SJCRH30 (cell line): ENCODE data around the gene SLC39A8. TPM values are rescaled to one million over a fixed set of nuclear protein-coding genes. Genes with fewer than 3 reads are reported as not detected.
A peak's percentile ranks its signal among the peaks of the same experiment; 100 is the strongest.

Experiments used
- DNase-seq, 2 experiments: peaks; one replicate each; pipeline ENCODE4 v3.0.0-alpha.2; 2015 to 2020
- H3K27ac ChIP-seq: fragments of 250-450 bp; sonication (Bioruptor Pico); 2 replicates; pipeline ENCODE4 v1.5.1; 2020; ENCODE audit warnings: mild to moderate bottlenecking, moderate library complexity
- H3K27me3 ChIP-seq: fragments of 250-450 bp; sonication (Bioruptor Pico); 2 replicates; pipeline ENCODE4 v1.5.1; 2020; ENCODE audit warnings: mild to moderate bottlenecking, moderate library complexity
- H3K36me3 ChIP-seq: fragments of 250-450 bp; sonication (Bioruptor Pico); 2 replicates; pipeline ENCODE4 v1.5.1; 2020; ENCODE audit warnings: mild to moderate bottlenecking, moderate library complexity
- H3K4me1 ChIP-seq: fragments of 250-450 bp; sonication (Bioruptor Pico); 2 replicates; pipeline ENCODE4 v1.5.1; 2020; ENCODE audit warnings: mild to moderate bottlenecking, moderate library complexity
- H3K4me3 ChIP-seq: fragments of 250-450 bp; sonication (Bioruptor Pico); 2 replicates; pipeline ENCODE4 v1.5.1; 2020; ENCODE audit warnings: mild to moderate bottlenecking, moderate library complexity
- H3K9me3 ChIP-seq: fragments of 250-450 bp; sonication (Bioruptor Pico); replicated peaks from 2 replicates; pipeline ENCODE4 v1.5.1; 2020; ENCODE audit warnings: mild to moderate bottlenecking, moderate library complexity
- total RNA-seq: library from RNA; depleted of rRNA; stranded (reverse); fragments of >200 nt; shearing (Covaris generic); gene quantifications from 2 replicates; pipeline ENCODE4 v1.2.3, GENCODE V29; 2014

SLC39A8 gene
- total RNA-seq, 1 experiment from 2014 or later: not detected

GRCh38 chr4:102321260-102321995 is 23.9 kb downstream of the SLC39A8 start:
- no peak overlapping the region for H3K27ac ChIP-seq
- H3K36me3 ChIP-seq: no peaks in the 10 kb centered on the region
- no peak overlapping the region for H3K4me3 ChIP-seq
- no peaks in the 10 kb centered on the region for H3K27me3 ChIP-seq
- DNase-seq: no peak
- peaks cover 13% of the 10 kb centered on the region for H3K4me1 ChIP-seq
- no peaks in the 10 kb centered on the region for H3K9me3 ChIP-seq

GRCh38 chr4:102319594-102319993 is 25.7 kb downstream of the SLC39A8 start:
- no peak for DNase-seq
- H3K36me3 ChIP-seq: no peaks in the 10 kb centered on the region
- H3K4me3 ChIP-seq: no peak overlapping the region
- no peak overlapping the region for H3K27ac ChIP-seq
- H3K9me3 ChIP-seq: no peaks in the 10 kb centered on the region
- H3K27me3 ChIP-seq: no peaks in the 10 kb centered on the region
- H3K4me1 ChIP-seq: peaks cover 13% of the 10 kb centered on the region

DNA sequence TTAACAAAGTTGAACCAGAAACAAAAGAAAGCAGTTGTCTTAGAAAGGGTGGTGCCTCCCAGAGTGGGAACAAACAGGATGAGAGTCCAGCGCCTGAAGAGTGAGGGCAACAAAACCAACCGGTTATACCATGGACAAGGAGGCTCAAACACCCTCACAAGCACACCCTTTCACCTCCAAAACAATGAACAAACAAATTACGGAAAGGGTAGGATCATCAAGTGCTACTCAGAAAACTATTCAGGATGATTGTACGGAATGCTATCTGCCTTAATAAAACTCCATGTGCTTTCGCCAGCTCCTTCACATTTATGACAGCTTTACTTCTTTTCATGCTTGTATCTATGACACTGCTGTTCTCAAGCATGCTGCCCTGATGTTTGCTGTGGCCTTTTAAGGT is 26.8 kb downstream of the SLC39A8 start:
- no peak overlapping the region for H3K27ac ChIP-seq
- peaks cover 13% of the 10 kb centered on the region for H3K4me1 ChIP-seq
- peak in 1 of 2 experiments; percentile 13 for DNase-seq
- H3K36me3 ChIP-seq: no peaks in the 10 kb centered on the region
- no peak overlapping the region for H3K4me3 ChIP-seq
- H3K9me3 ChIP-seq: no peaks in the 10 kb centered on the region
- H3K27me3 ChIP-seq: no peaks in the 10 kb centered on the region

- no peaks in the 10 kb centered on the region for H3K27me3 ChIP-seq
- no peaks in the 10 kb centered on the region for H3K9me3 ChIP-seq
- no peak overlapping the region for H3K4me3 ChIP-seq
- H3K36me3 ChIP-seq: no peaks in the 10 kb centered on the region
- no peak overlapping the region for H3K27ac ChIP-seq
- DNase-seq: peak; percentile 34 to 61
- H3K4me1 ChIP-seq: peaks cover 13% of the 10 kb centered on the region
Measured at GRCh38 chr4:102318105-102318504, 27.2 kb downstream of the SLC39A8 start.

- Histone ChIP-seq H3K36me3 (no peaks in the 10 kb centered on the region), H3K27me3 (no peaks in the 10 kb centered on the region), H3K4me3 (no peak overlapping the region), H3K27ac (no peak overlapping the region), H3K4me1 (peaks cover 13% of the 10 kb centered on the region), H3K9me3 (no peaks in the 10 kb centered on the region)
- no peak for DNase-seq
Measured at GRCh38 chr4:102317459-102317858, 27.8 kb downstream of the SLC39A8 start.

DNA sequence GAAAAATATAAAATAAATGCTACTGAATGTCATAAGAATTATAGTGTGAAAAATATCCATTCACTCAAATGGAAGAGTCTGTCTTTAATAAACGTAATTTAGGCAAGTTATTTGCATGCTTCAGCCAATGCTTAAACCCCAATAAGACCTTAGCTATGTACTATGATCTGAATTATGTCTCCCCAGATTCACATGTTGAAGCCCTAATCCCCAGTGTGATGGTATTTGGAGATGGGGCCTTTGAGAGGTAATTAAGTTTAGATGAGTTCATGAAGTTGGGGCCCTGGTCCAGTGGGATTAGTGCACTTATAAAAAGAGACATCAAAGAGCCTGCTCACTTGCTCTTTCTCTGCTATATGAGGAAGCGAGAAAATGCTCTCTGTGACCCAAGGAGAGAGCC is 28.7 kb downstream of the SLC39A8 start:
- Histone ChIP-seq H3K27ac (no peak overlapping the region), H3K4me1 (peaks cover 13% of the 10 kb centered on the region)
- DNase-seq: no peak

GRCh38 chr4:102315532-102315931 is 29.8 kb downstream of the SLC39A8 start:
- H3K36me3 ChIP-seq: no peaks in the 10 kb centered on the region
- DNase-seq: no peak
- no peaks in the 10 kb centered on the region for H3K27me3 ChIP-seq
- H3K4me1 ChIP-seq: peaks cover 13% of the 10 kb centered on the region
- H3K27ac ChIP-seq: no peak overlapping the region
- no peaks in the 10 kb centered on the region for H3K9me3 ChIP-seq
- H3K4me3 ChIP-seq: no peak overlapping the region

More for the DNA sequence above, 28.7 kb downstream of the SLC39A8 start:
- no peaks in the 10 kb centered on the region for H3K27me3 ChIP-seq
- H3K9me3 ChIP-seq: no peaks in the 10 kb centered on the region
- no peaks in the 10 kb centered on the region for H3K36me3 ChIP-seq
- H3K4me3 ChIP-seq: no peak overlapping the region

GRCh38 chr4:102312417-102312816 is 32.9 kb downstream of the SLC39A8 start:
- no peaks in the 10 kb centered on the region for H3K36me3 ChIP-seq
- H3K27ac ChIP-seq: no peak overlapping the region
- no peaks in the 10 kb centered on the region for H3K27me3 ChIP-seq
- DNase-seq: no peak
- H3K4me1 ChIP-seq: no peaks in the 10 kb centered on the region; the same call in 1 of the 2 replicates
- H3K4me3 ChIP-seq: no peak overlapping the region
- H3K9me3 ChIP-seq: no peaks in the 10 kb centered on the region

- Histone ChIP-seq H3K27ac (no peak overlapping the region), H3K4me3 (no peak overlapping the region), H3K4me1 (no peaks in the 10 kb centered on the region), H3K9me3 (no peaks in the 10 kb centered on the region), H3K27me3 (no peaks in the 10 kb centered on the region), H3K36me3 (no peaks in the 10 kb centered on the region)
- DNase-seq: no peak
Measured at GRCh38 chr4:102311912-102312311, 33.4 kb downstream of the SLC39A8 start.

DNA sequence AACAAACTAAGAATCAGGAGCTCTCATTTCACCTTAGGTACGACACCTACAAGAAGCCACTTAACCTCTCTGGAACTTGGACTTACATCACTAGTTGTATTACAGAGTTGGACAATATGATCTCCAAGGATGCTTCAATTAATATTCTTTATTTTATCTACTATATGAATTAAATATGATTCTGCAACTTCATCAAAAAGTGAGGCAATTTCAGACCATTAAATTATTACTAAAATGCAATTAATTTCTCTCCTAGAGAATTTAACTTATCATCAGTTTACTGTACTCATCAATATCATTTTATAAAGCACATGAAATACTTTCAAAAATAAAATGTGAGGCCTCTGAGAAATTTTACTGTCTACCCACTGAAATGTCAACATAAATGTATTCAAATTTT is 33.9 kb downstream of the SLC39A8 start:
- Histone ChIP-seq H3K27ac (no peak overlapping the region), H3K27me3 (no peaks in the 10 kb centered on the region), H3K36me3 (no peaks in the 10 kb centered on the region), H3K4me3 (no peak overlapping the region), H3K9me3 (no peaks in the 10 kb centered on the region), H3K4me1 (no peaks in the 10 kb centered on the region)
- DNase-seq: no peak

DNA sequence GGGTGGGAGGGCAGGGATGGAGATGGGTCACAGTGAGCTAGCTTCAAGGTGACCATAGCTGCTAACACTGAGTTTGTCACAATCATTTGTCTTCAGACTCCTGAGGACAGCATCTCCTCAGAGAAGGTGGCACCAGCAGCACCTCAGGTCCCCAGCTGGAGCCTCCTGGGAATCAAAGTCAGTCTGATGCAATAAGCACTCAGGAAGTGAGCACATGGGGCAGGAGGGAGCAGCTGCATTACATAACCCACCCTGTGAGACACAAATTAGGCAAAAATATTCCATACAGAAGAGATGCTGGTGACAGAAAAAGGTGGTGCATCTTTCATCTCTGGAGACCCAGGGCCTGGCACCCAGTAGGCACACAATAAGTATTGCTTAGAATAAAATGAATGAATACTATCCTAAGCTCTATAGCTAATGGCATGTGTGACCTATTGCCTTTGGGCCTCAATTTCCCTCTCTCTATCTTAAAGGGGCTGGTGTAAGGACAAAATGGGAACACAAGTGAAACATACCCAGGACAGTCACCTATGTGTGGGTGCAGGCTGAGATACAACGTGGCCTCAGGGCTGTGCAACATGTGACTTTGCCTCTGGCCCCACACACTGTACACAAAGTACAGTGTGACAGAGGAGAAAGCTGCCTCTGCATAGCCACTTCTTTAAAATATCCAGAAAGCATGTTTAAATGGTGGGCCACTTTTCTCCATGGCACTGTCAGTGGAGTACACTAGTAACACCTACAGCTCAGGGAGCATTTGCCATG is 37.1 kb downstream of the SLC39A8 start:
- Histone ChIP-seq H3K27me3 (no peaks in the 10 kb centered on the region), H3K36me3 (no peaks in the 10 kb centered on the region), H3K4me1 (no peaks in the 10 kb centered on the region), H3K27ac (no peak overlapping the region), H3K9me3 (no peaks in the 10 kb centered on the region), H3K4me3 (no peak overlapping the region)
- DNase-seq: no peak

DNA sequence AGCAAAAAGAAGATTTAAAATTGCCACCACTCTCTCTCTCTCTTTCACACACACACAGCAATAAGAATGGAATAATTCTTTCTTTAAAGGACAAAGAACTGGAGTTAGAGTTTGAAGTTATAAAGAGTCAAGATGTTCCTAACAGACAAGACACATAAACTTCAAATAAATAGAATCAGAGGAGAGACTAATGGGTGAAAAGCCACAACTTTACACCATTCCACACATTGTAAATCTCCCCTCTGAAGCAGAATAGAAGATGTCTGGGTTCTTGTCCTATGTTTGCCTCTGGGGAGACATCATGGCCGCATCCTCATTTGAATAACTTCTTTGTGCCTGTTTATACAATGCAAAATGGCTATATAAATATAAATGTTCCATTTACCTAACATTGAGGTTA is 39.6 kb downstream of the SLC39A8 start:
- Histone ChIP-seq H3K27me3 (no peaks in the 10 kb centered on the region), H3K9me3 (no peaks in the 10 kb centered on the region), H3K27ac (no peak overlapping the region), H3K4me1 (no peaks in the 10 kb centered on the region), H3K36me3 (no peaks in the 10 kb centered on the region), H3K4me3 (no peak overlapping the region)
- DNase-seq: no peak

DNA sequence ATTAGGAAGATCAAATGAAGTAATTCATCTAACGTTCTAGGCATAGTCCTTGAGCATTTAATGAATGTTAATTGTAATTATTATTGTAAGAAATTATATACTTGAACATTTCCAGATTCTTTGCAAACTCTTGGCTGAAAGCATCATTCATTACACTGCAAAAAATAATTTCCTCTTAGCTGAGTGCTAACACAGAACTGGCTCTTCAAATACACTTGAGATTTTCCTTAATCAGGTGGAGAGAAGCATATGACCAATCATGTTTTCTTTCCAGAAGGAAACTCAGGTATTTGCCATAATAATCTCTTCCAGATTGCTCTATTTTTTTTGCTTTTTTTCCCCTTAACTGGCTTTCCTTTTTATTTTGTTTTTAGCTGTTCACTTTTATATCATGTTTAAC is 42.5 kb downstream of the SLC39A8 start:
- H3K27me3 ChIP-seq: no peaks in the 10 kb centered on the region
- no peak overlapping the region for H3K27ac ChIP-seq
- H3K9me3 ChIP-seq: no peaks in the 10 kb centered on the region
- H3K4me1 ChIP-seq: no peaks in the 10 kb centered on the region
- H3K4me3 ChIP-seq: no peak overlapping the region
- no peak for DNase-seq
- H3K36me3 ChIP-seq: no peaks in the 10 kb centered on the region

DNA sequence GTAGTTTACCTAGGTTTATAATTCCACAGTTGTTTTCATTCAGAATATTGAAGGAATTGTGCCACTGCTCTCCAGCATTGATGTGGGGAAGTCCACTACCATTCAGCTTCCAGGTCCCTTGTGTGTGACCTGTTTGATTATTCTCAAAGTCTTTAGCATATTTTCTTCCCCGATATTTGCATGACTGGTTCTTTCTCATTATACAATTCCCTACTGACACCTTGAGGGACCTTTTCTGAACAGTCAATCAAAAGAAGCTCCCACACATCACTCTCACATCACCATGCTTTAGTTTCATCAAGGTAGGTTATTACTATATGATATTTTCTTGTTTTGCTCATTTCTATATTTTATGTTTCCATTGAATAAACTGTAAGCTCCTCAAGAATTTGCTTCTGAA is 44.1 kb downstream of the SLC39A8 start:
- H3K4me3 ChIP-seq: no peak overlapping the region
- H3K9me3 ChIP-seq: no peaks in the 10 kb centered on the region
- H3K27me3 ChIP-seq: no peaks in the 10 kb centered on the region
- DNase-seq: no peak
- H3K4me1 ChIP-seq: no peaks in the 10 kb centered on the region
- H3K27ac ChIP-seq: no peak overlapping the region
- no peaks in the 10 kb centered on the region for H3K36me3 ChIP-seq

DNA sequence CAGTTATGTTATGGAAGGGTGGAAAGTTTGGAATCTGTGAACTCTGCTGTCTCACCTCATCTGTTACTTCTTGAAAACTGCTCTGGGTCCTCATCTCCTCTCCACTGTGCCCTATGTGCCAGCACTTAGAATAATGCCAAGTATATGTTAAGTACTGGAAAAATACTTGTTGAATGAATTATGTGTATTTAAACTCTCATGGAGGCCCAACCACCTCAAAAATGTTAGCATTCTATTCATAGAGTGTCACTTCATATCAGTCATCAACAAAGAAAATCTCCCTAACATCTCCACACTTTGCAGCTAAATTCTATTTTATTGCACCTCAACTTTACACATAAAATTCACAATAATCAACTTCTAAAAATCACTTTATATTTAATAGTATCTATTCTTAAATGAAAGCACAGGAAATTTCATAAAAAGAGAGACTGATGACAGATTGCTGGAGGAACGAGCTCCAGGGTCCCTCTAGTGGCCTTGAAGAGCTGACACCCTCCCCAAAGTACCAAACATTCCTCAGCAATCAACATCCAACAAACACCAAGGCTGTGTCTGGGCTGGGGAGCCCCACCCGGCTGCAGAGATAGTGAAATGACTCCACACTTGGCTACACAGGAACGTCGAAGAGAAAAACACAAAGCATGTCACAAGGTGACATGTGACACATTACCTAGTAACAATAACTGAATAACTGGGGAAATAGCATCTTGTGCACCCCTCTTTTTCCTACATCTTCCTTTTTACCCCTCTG is 45.8 kb downstream of the SLC39A8 start:
- H3K27ac ChIP-seq: no peak overlapping the region
- H3K4me3 ChIP-seq: no peak overlapping the region
- H3K27me3 ChIP-seq: no peaks in the 10 kb centered on the region
- no peaks in the 10 kb centered on the region for H3K4me1 ChIP-seq
- no peaks in the 10 kb centered on the region for H3K9me3 ChIP-seq
- no peaks in the 10 kb centered on the region for H3K36me3 ChIP-seq
- peak; percentile 13 to 55 for DNase-seq
